SK-N-MC (cell line): ENCODE data around the gene NEURL1.

Source experiments
- EZH2 ChIP-seq: fragments of 200-600 bp; sonication (generic); IDR thresholded peaks from one replicate; pipeline ENCODE4 v1.6.1; 2017; ENCODE audit warnings: antibody characterized with exemption
- POLR2AphosphoS5 ChIP-seq: IDR thresholded peaks from 2 replicates; pipeline ENCODE4 v1.6.1; 2012; ENCODE audit warnings: mild to moderate bottlenecking, low read depth, low read length, borderline replicate concordance

DNA sequence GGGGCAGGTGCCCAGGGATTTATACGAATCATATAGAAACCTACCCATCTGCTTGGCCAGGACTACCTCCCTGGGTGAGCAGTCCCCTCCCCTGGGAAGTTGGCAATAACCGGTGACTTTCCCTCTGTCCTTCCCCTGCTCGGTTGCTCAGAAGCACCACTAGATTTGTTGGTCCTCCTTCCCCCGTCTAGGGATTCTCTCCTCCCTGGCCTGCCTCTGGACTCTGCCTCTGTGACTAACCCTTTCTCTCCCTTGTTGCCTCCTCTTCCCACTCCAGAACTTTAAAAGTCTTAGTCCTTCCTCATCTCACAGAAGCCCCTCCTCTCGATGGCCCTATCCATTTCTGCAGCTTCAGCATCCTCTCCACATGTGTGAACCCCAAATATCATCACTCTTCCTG is 24.3 kb upstream of the NEURL1 start:
- TF ChIP-seq POLR2AphosphoS5 (no peak), EZH2 (no peak)
